Vagina (tissue), 2 donors: ENCODE measurements around the gene CD300LB. TPM values are rescaled to one million over a fixed set of nuclear protein-coding genes. Genes with fewer than 3 reads are reported as not detected.

Experiments
- DNase-seq, 2 donors: peaks; one replicate each; pipeline ENCODE4 v3.0.0-alpha.2; 2017; ENCODE audit errors: extremely low spot score in 2 of 2
- H3K27ac ChIP-seq: fragments of 200-600 bp; sonication (generic); one replicate; pipeline ENCODE4 v1.5.1; 2019
- H3K27me3 ChIP-seq: fragments of 200-600 bp; sonication (generic); one replicate; pipeline ENCODE4 v1.5.1; 2019
- H3K36me3 ChIP-seq, 2 donors: fragments of 200-600 bp; sonication (generic); one replicate each; pipeline ENCODE4 v1.5.1; 2017 to 2019
- H3K4me1 ChIP-seq: fragments of 200-600 bp; sonication (generic); one replicate; pipeline ENCODE4 v1.5.1; 2019
- H3K4me3 ChIP-seq, 2 donors: fragments of 200-600 bp; sonication (generic); 1 replicate in 1 of 2; 2 replicates in 1 of 2; pipeline ENCODE4 v1.5.1; 2016 to 2019
- H3K9me3 ChIP-seq: fragments of 200-600 bp; sonication (generic); one replicate; pipeline ENCODE4 v1.5.1; 2019
- POLR2A ChIP-seq, 2 donors: fragments of 450-650 bp; IDR thresholded peaks; one replicate each; pipeline ENCODE4 v1.6.1; 2017; ENCODE audit warnings: antibody characterized with exemption in 2 of 2, mild to moderate bottlenecking in 2 of 2, moderate library complexity in 2 of 2
- POLR2AphosphoS5 ChIP-seq, 2 donors: sonication (generic); formaldehyde crosslinking; IDR thresholded peaks; one replicate each; pipeline ENCODE4 v1.9.0; 2017; ENCODE audit warnings: antibody characterized with exemption in 2 of 2, mild to moderate bottlenecking in 2 of 2, low read depth in 1 of 2; ENCODE audit not compliant: insufficient read depth in 1 of 2
- intact Hi-C: fragments of 100-400 bp; cut with DNase I; formaldehyde crosslinking; loops from one replicate; pipeline ENCODE4 v1.15.1; 2023
- total RNA-seq: library from RNA; depleted of rRNA; stranded (reverse); fragments of >200 nt; gene quantifications from one replicate; pipeline ENCODE4 v1.2.3, GENCODE V29; 2016
- TF ChIP-seq, protein P1 (sequence below), 3 experiments: fragments of 450-650 bp in 2 of 3; fragments of 200-600 bp in 1 of 3; sonication (generic) in 1 of 3; IDR thresholded peaks; one replicate each; pipeline ENCODE4 v1.5.1; 2017 to 2019; ENCODE audit warnings: antibody characterized with exemption in 3 of 3, mild to moderate bottlenecking in 2 of 3, moderate library complexity in 2 of 3

The CD300LB gene
- total RNA-seq, 1 donor from 2014 or later, result 0.25 TPM

DNA sequence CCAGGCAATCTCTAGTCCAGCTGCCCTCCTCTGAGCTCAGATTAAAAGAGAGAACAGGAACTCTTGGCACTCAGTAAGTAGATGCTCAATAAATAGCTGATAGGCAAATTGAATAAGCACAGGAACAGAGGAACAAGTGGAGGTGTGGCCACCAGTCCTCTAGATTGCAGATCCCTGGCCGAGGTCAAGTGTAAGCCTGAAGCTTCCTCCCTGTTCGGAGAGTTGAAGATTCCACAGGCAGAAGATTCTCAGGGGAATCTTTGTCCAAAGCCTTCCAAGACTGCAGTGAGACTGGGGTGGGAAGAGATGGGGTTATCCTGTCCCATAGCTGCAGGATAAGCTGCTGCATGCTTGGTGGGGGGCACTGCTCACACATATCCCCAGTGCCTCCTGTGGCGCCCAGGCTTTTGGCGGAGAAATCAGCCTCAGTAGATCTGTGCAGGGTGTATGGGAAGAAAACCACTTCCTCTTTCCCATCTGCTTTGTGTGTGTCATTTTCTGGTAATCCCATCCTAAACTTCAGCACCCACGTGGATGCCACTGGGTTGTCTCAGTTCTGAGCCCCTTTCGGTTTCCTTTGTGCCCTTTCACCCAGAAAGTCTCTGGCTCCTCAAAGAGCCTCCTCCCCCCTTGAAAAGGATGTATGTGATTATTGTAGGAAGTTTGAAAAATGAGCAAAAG, 52.7 kb downstream of the CD300LB start:
- Histone ChIP-seq H3K4me3 (no peak overlapping the region), H3K9me3 (no peaks in the 10 kb centered on the region), H3K4me1 (no peaks in the 10 kb centered on the region), H3K27ac (no peak overlapping the region), H3K36me3 (no peaks in the 10 kb centered on the region), H3K27me3 (no peaks in the 10 kb centered on the region)
- no peak for DNase-seq
- intact Hi-C loops, result no loop called here
- TF ChIP-seq POLR2AphosphoS5 (IDR thresholded peaks at IDR 0.05; ENCODE audit: insufficient read depth in 1 of 2, low read depth in 1 of 2), result no peak
- no peak for TF ChIP-seq POLR2A (IDR thresholded peaks at IDR 0.05)
- TF ChIP-seq, protein P1, sequence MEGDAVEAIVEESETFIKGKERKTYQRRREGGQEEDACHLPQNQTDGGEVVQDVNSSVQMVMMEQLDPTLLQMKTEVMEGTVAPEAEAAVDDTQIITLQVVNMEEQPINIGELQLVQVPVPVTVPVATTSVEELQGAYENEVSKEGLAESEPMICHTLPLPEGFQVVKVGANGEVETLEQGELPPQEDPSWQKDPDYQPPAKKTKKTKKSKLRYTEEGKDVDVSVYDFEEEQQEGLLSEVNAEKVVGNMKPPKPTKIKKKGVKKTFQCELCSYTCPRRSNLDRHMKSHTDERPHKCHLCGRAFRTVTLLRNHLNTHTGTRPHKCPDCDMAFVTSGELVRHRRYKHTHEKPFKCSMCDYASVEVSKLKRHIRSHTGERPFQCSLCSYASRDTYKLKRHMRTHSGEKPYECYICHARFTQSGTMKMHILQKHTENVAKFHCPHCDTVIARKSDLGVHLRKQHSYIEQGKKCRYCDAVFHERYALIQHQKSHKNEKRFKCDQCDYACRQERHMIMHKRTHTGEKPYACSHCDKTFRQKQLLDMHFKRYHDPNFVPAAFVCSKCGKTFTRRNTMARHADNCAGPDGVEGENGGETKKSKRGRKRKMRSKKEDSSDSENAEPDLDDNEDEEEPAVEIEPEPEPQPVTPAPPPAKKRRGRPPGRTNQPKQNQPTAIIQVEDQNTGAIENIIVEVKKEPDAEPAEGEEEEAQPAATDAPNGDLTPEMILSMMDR (IDR thresholded peaks at IDR 0.05), result no peak

DNA sequence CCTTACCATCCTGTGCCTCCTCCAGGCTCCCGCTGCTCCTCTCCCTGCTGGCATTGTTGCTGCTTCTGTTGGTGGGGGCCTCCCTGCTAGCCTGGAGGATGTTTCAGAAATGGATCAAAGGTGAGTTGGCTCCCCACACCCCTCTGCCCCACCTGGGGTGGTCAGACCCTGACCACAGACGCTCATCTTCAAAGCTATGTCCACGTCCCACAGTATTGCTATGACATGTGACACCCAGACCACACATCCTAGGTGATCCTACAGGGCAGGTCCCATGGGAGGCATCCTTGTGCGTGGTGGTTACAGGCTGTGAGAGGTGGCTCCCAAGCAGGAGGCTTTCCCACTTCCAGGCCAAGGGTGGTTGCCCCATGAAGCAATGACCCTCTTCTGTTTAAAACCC, 53.9 kb downstream of the CD300LB start:
- no peak for DNase-seq
- intact Hi-C loops, result no loop called here
- Histone ChIP-seq H3K36me3 (no peaks in the 10 kb centered on the region), H3K9me3 (no peaks in the 10 kb centered on the region), H3K4me3 (no peak overlapping the region), H3K27me3 (no peaks in the 10 kb centered on the region), H3K4me1 (no peaks in the 10 kb centered on the region), H3K27ac (no peak overlapping the region)
- TF ChIP-seq, protein P1 (IDR thresholded peaks at IDR 0.05), result no peak
- no peak for TF ChIP-seq POLR2AphosphoS5 (IDR thresholded peaks at IDR 0.05; ENCODE audit: insufficient read depth in 1 of 2, low read depth in 1 of 2)
- TF ChIP-seq POLR2A (IDR thresholded peaks at IDR 0.05), result no peak

DNA sequence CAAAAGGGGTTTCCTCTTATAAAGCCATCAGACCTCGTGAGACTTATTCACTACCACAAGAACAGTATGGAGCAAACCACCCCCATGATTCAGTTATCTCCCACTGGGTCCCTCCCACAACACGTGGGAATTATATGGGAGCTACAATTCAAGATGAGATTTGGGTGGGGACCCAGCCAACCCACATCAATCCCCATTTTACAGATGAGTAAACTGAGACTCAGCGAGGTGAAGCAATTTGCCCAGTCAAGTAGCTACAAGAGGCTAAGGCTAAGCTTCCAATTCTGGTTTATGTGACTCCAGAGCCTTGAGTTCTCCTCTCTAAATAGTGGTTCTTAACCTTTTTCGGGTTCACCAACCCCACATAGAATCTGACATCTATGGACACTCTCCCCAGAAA, 56.1 kb downstream of the CD300LB start:
- TF ChIP-seq, protein P1 (IDR thresholded peaks at IDR 0.05), result no peak
- no peak for TF ChIP-seq POLR2AphosphoS5 (IDR thresholded peaks at IDR 0.05; ENCODE audit: insufficient read depth in 1 of 2, low read depth in 1 of 2)
- TF ChIP-seq POLR2A (IDR thresholded peaks at IDR 0.05), result no peak
- intact Hi-C loops, result no loop called here
- Histone ChIP-seq H3K9me3 (no peaks in the 10 kb centered on the region), H3K4me1 (no peaks in the 10 kb centered on the region), H3K4me3 (no peak overlapping the region), H3K27ac (no peak overlapping the region), H3K27me3 (no peaks in the 10 kb centered on the region), H3K36me3 (no peaks in the 10 kb centered on the region)
- no peak for DNase-seq

DNA sequence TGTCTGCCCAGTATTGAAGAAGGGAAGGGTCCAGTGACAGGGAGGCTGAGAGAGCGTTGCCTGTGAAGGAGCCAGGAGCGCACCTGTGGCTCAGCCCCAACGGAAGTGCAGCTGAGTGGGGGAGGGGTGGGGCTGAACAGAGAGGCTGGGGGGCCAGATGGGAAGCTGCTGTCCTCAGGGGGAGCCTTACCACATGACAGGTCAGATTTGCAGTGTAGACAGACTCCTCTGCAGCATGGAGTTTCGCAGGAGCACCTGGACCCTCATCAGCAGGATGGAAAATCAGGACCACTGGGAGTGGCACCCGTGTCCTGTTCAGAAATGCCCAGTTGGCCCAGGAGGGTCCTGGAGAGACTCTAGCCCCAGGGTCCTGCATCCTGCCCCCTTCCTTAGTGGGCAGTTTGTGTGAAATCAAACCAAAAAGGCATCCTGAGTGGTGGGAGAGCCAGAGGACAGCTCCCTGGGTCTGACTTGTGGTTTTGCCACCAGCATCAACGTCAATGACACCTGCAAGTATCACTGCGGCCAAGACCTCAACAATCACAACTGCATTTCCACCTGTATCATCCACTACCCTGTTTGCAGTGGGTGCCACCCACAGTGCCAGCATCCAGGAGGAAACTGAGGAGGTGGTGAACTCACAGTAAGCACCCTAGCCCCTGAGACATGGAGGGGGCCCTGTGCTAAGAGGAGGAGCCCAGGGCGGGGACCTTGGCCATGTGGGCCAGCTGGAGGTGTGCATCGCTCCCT, 57.1 kb downstream of the CD300LB start:
- Histone ChIP-seq H3K4me3 (no peak overlapping the region), H3K36me3 (no peaks in the 10 kb centered on the region), H3K27me3 (no peaks in the 10 kb centered on the region), H3K9me3 (no peaks in the 10 kb centered on the region), H3K4me1 (no peaks in the 10 kb centered on the region), H3K27ac (no peak overlapping the region)
- intact Hi-C loops, result no loop called here
- TF ChIP-seq, protein P1 (IDR thresholded peaks at IDR 0.05), result no peak
- TF ChIP-seq POLR2AphosphoS5 (IDR thresholded peaks at IDR 0.05; ENCODE audit: insufficient read depth in 1 of 2, low read depth in 1 of 2), result no peak
- no peak for TF ChIP-seq POLR2A (IDR thresholded peaks at IDR 0.05)
- no peak for DNase-seq

DNA sequence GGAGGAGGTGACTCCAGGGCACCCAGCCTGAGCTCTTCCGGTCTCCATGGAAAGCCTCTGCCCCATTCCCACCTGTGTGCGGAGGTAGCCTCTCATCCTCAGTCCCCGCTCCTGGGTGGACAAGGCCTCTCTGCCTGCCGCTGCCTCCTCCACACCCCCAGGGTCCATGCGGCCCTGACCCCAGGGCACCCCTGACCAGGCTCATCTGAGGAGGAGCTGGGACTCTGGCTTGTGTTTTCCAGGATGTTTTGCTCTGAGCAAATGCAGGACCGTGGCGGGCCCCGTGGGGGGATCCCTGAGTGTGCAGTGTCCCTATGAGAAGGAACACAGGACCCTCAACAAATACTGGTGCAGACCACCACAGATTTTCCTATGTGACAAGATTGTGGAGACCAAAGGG, 58.0 kb downstream of the CD300LB start:
- no peaks in the 10 kb centered on the region for H3K36me3 ChIP-seq
- no peaks in the 10 kb centered on the region for H3K9me3 ChIP-seq
- no peaks in the 10 kb centered on the region for H3K4me1 ChIP-seq
- no peak for DNase-seq
- no peak overlapping the region for H3K27ac ChIP-seq
- no peak overlapping the region for H3K4me3 ChIP-seq
- TF ChIP-seq POLR2AphosphoS5 (IDR thresholded peaks at IDR 0.05; ENCODE audit: insufficient read depth in 1 of 2, low read depth in 1 of 2) (no peak), POLR2A (IDR thresholded peaks at IDR 0.05) (no peak)
- TF ChIP-seq, protein P1 (IDR thresholded peaks at IDR 0.05), result no peak
- intact Hi-C loops, result no loop called here
- H3K27me3 ChIP-seq, result no peaks in the 10 kb centered on the region
